A549 treated with AZD9567 at 1 μM for 4 hours (cell line): Measurements from ENCODE around the gene CLN6. TPM values are rescaled to one million over a fixed set of nuclear protein-coding genes. Genes with fewer than 3 reads are reported as not detected.

Experiments used
- total RNA-seq: library from RNA; stranded (reverse); fragments of 200-300 nt; extraction: Qiagen RNA extraction; gene quantifications from 5 replicates; pipeline ENCODE4 v1.2.3, GENCODE V29; 2022; ENCODE audit not compliant: insufficient read depth

CLN6 gene
- total RNA-seq, result 57.6 to 84.6 TPM (median 82.4 TPM) in 5 replicates

DNA sequence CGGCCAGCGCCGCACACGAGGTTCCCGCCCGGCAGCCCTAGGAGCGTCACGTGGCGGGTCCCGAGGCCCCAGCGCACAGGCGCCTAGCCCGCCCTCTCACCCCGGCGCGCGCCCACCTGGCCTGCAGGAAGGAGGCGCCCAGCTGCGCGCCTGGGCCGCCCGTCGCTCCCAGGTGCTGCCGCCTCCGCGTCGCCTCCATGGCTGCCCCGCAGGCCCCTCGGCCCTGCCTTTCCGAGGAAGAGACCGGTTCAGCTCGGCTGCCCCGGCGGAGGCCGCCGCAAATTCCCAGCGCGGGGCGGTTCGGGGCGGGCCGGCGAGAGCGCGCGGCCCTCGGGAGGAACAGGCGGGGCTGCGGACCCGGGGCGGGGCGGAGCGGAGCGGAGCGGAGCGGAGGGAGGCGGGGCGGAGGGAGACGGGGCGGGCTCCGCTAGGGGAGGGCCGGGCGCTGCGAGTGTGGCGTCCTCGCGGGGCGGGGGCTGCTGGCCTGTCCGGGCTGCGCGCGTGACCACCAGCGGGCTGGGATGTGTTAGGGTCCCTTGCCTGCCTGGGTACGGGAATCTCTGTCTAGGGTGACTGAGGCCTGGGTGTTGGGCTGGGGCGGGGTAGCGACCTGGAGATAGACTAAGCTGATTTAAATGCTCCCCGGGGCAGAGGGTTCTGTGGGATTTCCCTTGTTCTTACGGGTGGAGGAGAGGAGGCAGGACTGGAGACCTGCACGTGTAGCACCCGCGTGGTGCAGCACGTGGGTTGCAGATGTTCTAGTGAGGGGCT lies at the start of gene CLN6:
Gene CLN6 (minus strand): TSS at position 343 of the 771 bp plus-strand sequence. CDS start 144 bp downstream, at position 199.

GRCh38 chr15:68277603-68278344 lies 48.2 kb upstream of the CLN6 start, which contains the start of gene FEM1B:
Gene FEM1B (plus strand): TSS chr15:68277745. CDS start chr15:68278418, 673 bp downstream.

GRCh38 chr15:68204776-68205557 lies 24.6 kb downstream of the CLN6 start, which contains the start of gene CALML4:
Gene CALML4 (minus strand): TSS chr15:68205332. CDS start chr15:68205247, 85 bp downstream.

Other genes starting within 250 kb of the CLN6 start
- 18.6 to 61.8 TPM (median 22.0 TPM) in 5 replicates for gene PIAS1, start 175.4 kb downstream of the CLN6 start, total RNA-seq
- 8.0 to 11.6 TPM (median 9.3 TPM) in 5 replicates for gene CALML4, start 24.4 kb downstream of the CLN6 start, total RNA-seq
- gene FEM1B, start 48.0 kb upstream of the CLN6 start, total RNA-seq, result 17.6 to 58.2 TPM (median 23.8 TPM) in 5 replicates
- gene ITGA11, start 202.4 kb upstream of the CLN6 start, total RNA-seq, result 2.6 to 8.2 TPM (median 4.5 TPM) in 5 replicates